22Rv1 (cell line): ENCODE results near the gene EPHA10.

Experiments used
- H3K27ac ChIP-seq: fragments of 450-650 bp; 2 replicates; pipeline ENCODE4 v1.5.1; 2017
- ZFX ChIP-seq: fragments of 450-650 bp; IDR thresholded peaks from 2 replicates; pipeline ENCODE4 v1.6.1; 2017; ENCODE audit warnings: antibody characterized with exemption, borderline replicate concordance
- TF ChIP-seq, protein P1 (sequence below): fragments of 450-650 bp; IDR thresholded peaks from 2 replicates; pipeline ENCODE4 v1.5.1; 2017; ENCODE audit warnings: mild to moderate bottlenecking

Gene EPHA10

DNA sequence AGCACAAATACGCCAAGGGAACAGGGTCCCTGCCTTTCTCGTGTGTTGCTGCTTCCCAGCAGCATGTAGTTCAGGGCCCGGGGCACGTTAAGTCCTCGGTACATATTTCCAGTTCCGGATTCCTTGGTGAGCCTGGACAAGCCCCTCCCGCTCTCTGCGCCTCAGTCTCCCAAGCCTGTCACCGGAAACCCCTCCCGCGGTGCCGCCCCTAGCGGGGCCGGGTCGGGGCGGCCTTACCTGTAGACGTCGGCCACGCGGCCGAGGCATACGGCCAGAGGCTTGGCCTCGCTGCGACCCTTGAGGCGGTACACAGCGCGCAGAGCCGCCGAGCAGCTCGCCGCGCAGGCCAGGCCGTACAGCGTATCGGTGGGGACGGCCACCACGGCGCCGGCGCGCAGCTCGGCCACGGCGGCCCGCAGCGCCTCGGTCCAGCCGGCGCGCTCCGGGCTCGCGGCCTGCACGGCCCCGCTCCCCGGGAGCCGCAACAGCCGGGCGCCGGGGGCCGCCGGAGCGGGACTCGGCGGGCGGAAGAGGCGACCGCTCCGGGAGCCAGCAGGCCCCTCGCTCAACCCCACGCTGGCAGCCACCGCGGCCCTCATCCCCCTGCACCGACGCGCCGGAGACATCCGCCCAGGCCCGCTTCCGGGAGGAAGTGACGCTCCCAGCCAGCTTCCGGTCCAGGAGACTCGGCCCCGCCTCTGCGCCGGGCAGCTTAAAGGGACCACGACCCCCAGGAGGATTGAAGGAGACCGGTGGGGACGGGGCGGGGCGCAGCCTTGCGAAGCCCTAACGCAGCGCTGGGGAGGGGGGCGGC lies 42.8 kb upstream of the EPHA10 start, which contains the start of the genes C1orf122 and YRDC:
C1orf122 (plus strand) TSS at position 236 of the 814 bp plus-strand sequence. CDS start 615 bp downstream, outside the sequence.
YRDC (minus strand) TSS at position 654 of the 814 bp plus-strand sequence; CDS start at position 626, 28 bp downstream.
- TF ChIP-seq, protein P1, sequence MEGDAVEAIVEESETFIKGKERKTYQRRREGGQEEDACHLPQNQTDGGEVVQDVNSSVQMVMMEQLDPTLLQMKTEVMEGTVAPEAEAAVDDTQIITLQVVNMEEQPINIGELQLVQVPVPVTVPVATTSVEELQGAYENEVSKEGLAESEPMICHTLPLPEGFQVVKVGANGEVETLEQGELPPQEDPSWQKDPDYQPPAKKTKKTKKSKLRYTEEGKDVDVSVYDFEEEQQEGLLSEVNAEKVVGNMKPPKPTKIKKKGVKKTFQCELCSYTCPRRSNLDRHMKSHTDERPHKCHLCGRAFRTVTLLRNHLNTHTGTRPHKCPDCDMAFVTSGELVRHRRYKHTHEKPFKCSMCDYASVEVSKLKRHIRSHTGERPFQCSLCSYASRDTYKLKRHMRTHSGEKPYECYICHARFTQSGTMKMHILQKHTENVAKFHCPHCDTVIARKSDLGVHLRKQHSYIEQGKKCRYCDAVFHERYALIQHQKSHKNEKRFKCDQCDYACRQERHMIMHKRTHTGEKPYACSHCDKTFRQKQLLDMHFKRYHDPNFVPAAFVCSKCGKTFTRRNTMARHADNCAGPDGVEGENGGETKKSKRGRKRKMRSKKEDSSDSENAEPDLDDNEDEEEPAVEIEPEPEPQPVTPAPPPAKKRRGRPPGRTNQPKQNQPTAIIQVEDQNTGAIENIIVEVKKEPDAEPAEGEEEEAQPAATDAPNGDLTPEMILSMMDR = no peak
- H3K27ac ChIP-seq = peak within 1 kb of the TSS; percentile 96

DNA sequence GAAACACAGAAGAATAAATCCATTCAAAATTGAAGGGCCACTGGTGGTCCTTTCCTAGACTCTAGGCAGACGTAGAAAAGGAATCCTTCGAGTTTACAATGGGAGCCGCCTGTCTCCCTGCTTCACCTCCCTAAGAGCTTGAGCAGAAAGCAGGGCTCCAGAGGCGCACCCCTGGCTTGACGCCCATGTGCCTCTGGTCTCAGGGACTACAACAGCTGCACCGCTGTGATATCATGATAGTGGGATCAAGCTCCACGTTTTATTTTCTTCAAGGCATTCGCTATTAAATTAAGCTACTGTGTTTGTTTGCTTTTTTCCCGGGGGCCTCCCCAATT lies 42.3 kb upstream of the EPHA10 start:
- H3K27ac ChIP-seq = peak overlapping the region; percentile 96
- TF ChIP-seq, protein P1 = no peak
- TF ChIP-seq ZFX = no peak

DNA sequence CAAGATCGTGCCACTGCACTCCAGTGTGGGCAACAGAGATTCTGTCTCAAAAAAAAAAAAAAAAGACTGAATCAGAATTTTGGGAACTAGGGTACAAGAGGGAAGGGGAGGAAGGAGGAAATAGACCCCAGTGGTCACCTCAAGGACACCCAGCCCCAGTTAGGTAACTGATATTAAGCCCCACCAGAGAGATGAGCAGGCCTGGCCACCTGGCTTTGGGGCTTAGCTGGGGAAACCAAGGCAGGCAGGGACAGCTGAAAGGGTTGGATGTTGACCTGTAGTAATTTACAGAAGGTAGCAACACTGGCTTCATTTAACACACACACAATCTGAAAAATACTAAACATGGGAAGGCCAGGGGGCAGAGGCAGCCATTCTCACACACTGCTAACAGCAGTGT lies 37.5 kb upstream of the EPHA10 start:
- TF ChIP-seq, protein P1 = no peak
- no peak for TF ChIP-seq ZFX
- peak overlapping the region; percentile 40 for H3K27ac ChIP-seq

DNA sequence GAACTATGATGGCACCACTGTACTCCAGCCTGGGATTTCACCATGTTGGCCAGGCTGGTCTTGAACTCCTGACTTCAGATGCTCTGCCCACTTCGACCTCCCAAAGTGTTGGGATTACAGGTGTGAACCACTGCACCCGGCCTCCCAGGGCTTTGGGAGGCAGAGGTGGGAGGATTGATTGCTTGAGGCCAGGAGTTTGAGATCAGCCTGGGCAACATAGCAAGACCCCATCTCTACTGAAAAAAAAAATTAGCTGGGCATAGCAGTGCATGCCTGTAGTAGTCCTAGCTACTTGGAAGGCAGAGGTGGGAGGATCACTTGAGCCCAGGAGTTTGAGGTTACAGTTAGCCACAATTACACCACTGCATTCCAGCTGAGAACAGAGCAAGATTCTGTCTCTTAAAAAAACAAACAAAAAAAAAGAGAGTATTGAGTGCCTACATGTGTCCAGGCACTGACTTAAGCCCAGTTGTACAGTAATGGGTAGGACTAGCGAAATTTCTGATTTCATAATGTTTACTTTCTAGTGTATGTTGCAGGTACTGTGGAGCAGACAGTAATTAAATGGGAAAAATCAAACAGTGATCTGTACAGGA lies 32.9 kb upstream of the EPHA10 start:
- H3K27ac ChIP-seq = no peak overlapping the region
- TF ChIP-seq ZFX = no peak
- TF ChIP-seq, protein P1 = no peak

DNA sequence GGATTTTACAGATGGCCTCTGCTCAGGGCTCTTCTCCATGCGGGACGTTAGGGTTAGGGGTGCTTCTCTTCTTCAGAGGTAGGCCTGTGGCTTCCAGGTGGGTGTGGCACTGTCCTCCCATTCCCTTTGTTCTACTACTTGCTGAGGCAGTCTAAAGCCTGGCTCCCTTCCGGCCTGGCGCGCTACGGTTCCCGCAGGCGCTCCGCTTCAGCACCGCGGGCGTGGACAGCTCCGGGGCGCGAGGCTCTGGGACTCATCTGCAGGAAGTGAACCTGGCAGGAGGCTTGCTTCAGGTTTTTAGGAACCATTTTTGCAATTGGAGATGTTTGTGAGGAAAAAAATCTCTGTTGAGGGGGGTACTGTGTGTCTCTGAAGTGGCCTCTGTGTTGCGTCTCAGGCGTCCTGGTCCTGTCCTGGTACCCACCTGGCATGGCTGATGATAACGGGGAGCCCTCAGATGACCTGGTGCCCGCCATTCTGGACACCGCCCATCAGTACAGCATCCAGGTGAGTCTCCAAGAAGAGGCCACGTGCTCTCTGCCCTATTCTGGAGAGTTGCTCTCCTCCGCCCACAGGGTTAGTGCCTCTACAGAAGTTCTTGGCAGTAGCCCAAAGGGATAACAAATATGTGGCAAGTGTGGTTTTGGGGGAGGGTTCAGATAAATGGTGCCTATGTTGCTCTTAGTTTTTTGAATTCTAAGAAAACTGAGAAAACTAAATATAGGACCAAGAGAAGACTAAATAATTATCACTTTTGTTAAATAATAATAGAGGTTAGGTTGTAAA lies 30.6 kb upstream of the EPHA10 start:
- H3K27ac ChIP-seq = peak overlapping the region; percentile 83

DNA sequence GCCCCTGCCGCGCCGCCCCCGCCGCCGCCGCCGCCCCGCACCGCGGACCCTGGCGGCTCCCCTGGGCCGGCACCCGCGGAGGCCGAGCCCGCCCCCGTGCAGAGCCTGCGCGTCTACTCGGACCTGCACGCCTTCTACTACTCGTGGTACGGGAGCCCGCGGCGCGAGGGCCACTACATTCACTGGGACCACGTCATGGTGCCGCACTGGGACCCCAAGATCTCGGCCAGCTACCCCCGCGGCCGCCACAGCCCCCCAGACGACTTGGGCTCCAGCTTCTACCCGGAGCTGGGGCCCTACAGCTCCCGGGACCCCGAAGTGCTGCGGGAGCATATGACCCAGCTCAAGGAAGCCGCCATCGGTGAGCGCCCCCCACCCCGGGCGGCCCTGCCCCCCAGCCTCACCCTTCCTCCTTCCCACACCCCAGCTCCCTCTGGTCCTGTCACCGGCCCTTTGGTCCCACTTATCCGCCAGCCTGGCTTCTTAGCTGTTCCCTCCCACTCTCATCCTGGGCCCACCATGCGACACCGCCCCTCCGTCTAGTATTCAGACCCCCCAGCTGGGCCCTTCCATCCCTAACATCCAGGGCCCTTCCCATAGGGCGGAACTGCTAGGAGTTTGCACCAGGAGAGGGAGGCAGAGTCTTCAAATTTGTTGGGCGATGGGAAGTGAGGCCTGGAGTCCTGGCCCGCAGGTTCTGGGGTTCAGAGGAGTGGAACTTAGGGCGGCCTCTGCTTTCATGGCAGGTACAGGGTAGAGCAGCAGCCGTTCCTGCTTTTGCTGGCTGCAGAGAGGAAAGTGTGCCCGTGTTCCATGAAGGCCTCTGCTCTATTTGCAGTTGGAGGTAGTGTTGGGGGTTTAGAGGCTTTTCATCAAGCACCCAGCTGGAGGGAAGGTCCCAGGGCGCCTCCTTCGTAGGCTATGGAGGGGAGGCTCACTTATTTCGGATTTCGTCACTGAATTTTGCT lies 29.7 kb upstream of the EPHA10 start:
- TF ChIP-seq, protein P1 = no peak
- no peak for TF ChIP-seq ZFX
- H3K27ac ChIP-seq = peak overlapping the region; percentile 83

More for the DNA sequence above, 30.6 kb upstream of the EPHA10 start:
- no peak for TF ChIP-seq ZFX
- TF ChIP-seq, protein P1 = no peak
